ENCODE measurements around the gene KRT23. TPM values are rescaled to one million over a fixed set of nuclear protein-coding genes. Genes with fewer than 3 reads are reported as not detected.

Gene KRT23
- total and polyA plus RNA-seq, 2 of the 13 experiments (the other 11 are each of a cell fraction or from before 2014, with no cell fraction given): 24.7 to 51.1 TPM

DNA sequence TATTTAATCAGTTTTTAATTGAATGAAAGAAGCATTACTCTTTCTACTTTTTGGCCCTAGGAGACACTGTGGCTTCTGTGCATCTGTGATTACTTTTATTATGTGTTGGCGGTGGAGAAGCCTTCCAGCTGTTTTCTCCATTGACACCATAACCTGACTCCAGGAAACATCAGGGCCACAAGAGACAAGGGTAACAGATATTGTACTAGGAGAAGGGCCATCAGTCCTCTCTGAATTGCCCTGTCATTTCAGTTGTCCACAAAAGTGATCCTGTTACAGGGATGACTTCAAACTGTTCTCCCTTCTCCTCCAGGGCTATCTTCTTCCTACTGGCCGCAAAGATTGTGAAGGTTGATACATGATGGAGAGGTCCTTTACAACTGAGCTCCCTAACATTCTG, 14.7 kb upstream of the KRT23 start:
- TF ChIP-seq ZBTB33 (CRISPR knock-in tag; IDR thresholded peaks at IDR 0.05) (no peak), ZBTB7B (CRISPR knock-in tag; IDR thresholded peaks at IDR 0.05) (no peak), KLF11 (CRISPR knock-in tag; IDR thresholded peaks at IDR 0.05) (no peak), RBAK (CRISPR knock-in tag; IDR thresholded peaks at IDR 0.05) (no peak), GLI4 (CRISPR knock-in tag; IDR thresholded peaks at IDR 0.05; ENCODE audit: borderline replicate concordance) (no peak), CREB1 (IDR thresholded peaks at IDR 0.05) (no peak), CREB1 (CRISPR knock-in tag; IDR thresholded peaks at IDR 0.05) (no peak), ZNF777 (CRISPR knock-in tag; IDR thresholded peaks at IDR 0.05) (no peak), PAF1 (CRISPR knock-in tag; IDR thresholded peaks at IDR 0.05) (no peak), ZNF251 (CRISPR knock-in tag; IDR thresholded peaks at IDR 0.05) (no peak), JDP2 (CRISPR knock-in tag; IDR thresholded peaks at IDR 0.05; ENCODE audit: borderline replicate concordance) (no peak), MED13 (CRISPR knock-in tag; IDR thresholded peaks at IDR 0.05) (no peak), ZNF484 (CRISPR knock-in tag; IDR thresholded peaks at IDR 0.05; ENCODE audit: borderline replicate concordance, low read depth) (no peak)
- TF ChIP-seq, protein P1, sequence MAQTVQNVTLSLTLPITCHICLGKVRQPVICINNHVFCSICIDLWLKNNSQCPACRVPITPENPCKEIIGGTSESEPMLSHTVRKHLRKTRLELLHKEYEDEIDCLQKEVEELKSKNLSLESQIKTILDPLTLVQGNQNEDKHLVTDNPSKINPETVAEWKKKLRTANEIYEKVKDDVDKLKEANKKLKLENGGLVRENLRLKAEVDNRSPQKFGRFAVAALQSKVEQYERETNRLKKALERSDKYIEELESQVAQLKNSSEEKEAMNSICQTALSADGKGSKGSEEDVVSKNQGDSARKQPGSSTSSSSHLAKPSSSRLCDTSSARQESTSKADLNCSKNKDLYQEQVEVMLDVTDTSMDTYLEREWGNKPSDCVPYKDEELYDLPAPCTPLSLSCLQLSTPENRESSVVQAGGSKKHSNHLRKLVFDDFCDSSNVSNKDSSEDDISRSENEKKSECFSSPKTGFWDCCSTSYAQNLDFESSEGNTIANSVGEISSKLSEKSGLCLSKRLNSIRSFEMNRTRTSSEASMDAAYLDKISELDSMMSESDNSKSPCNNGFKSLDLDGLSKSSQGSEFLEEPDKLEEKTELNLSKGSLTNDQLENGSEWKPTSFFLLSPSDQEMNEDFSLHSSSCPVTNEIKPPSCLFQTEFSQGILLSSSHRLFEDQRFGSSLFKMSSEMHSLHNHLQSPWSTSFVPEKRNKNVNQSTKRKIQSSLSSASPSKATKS (CRISPR knock-in tag; IDR thresholded peaks at IDR 0.05): no peak
- TF ChIP-seq, protein P2, sequence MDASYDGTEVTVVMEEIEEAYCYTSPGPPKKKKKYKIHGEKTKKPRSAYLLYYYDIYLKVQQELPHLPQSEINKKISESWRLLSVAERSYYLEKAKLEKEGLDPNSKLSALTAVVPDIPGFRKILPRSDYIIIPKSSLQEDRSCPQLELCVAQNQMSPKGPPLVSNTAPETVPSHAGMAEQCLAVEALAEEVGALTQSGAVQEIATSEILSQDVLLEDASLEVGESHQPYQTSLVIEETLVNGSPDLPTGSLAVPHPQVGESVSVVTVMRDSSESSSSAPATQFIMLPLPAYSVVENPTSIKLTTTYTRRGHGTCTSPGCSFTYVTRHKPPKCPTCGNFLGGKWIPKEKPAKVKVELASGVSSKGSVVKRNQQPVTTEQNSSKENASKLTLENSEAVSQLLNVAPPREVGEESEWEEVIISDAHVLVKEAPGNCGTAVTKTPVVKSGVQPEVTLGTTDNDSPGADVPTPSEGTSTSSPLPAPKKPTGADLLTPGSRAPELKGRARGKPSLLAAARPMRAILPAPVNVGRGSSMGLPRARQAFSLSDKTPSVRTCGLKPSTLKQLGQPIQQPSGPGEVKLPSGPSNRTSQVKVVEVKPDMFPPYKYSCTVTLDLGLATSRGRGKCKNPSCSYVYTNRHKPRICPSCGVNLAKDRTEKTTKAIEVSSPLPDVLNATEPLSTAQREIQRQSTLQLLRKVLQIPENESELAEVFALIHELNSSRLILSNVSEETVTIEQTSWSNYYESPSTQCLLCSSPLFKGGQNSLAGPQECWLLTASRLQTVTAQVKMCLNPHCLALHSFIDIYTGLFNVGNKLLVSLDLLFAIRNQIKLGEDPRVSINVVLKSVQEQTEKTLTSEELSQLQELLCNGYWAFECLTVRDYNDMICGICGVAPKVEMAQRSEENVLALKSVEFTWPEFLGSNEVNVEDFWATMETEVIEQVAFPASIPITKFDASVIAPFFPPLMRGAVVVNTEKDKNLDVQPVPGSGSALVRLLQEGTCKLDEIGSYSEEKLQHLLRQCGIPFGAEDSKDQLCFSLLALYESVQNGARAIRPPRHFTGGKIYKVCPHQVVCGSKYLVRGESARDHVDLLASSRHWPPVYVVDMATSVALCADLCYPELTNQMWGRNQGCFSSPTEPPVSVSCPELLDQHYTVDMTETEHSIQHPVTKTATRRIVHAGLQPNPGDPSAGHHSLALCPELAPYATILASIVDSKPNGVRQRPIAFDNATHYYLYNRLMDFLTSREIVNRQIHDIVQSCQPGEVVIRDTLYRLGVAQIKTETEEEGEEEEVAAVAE (CRISPR knock-in tag; IDR thresholded peaks at IDR 0.05; ENCODE audit: borderline replicate concordance): no peak
- Histone ChIP-seq H3K36me3 (replicated peaks in 1 of 2; ENCODE audit: control insufficient read depth in 1 of 2, insufficient read depth in 2 of 2, low read length in 2 of 2) (no peaks in the 10 kb centered on the region; a peak in 1 of 5 replicates), H3K79me2 (ENCODE audit: insufficient read depth, low read length) (no peaks in the 10 kb centered on the region), H4K20me1 (ENCODE audit: insufficient read depth, low read length) (no peaks in the 10 kb centered on the region), H3K4me1 (ENCODE audit: insufficient read depth, low read length) (peaks cover 85% of the 10 kb centered on the region), H3K9me3 (ENCODE audit: low read length) (no peaks in the 10 kb centered on the region), H3K4me2 (ENCODE audit: low read depth, low read length) (no peak overlapping the region), H3K4me3 (replicated peaks in 1 of 3; ENCODE audit: insufficient read depth in 1 of 3, low read depth in 2 of 3, low read length in 3 of 3) (no peak overlapping the region), H2AFZ (ENCODE audit: low read length) (no peak overlapping the region), H3K27ac (ENCODE audit: extremely low read length, insufficient read depth, low read length) (no peak overlapping the region), H3K9ac (ENCODE audit: insufficient read depth, low read depth, low read length) (no peak overlapping the region), H3K27me3 (ENCODE audit: control insufficient read depth in 1 of 2, insufficient read depth in 2 of 2, low read length in 2 of 2) (no peaks in the 10 kb centered on the region)
- DNase-seq (ENCODE audit: low spot score) (no peak), FAIRE-seq (no peak), ATAC-seq (no peak)
- no TSS peak for BruUV-seq (replicated peaks)
- WGBS (ENCODE audit: low lambda C conversion rate): 100% methylated on average over 2 of the region's 2 CpGs
- ChIA-PET POLR2A (interaction anchor here (0.9 to 1.0 kb wide), 2 partner anchors 15 to 108 kb away, joined by 3 read pairs; partner anchors contain the start of genes KRT23 and KRTAP2-3), CTCF (ENCODE audit: low intra/inter-chr PET ratio, low total read pairs) (no interaction called here)
- intact Hi-C loops (cut with micrococcal nuclease; ENCODE audit: unreplicated experiment) (no loop called here), in situ Hi-C loops (cut with HindIII; ENCODE audit: extremely low pct_ligation_motif_present, low pct_unique_long_range_greater_than_20kb) (loop anchor here (10.0 kb wide), 1 partner anchor 103 kb away; the partner anchor contains the start of gene KRTAP2-2)
